ENCODE measurements around the gene NCKAP5. TPM values are rescaled to one million over a fixed set of nuclear protein-coding genes. Genes with fewer than 3 reads are reported as not detected.

The NCKAP5 gene
- total and polyA plus RNA-seq, 4 donors: 0.57 to 2.8 (median 2.4) TPM

GRCh38 chr2:133489641-133490410 is 78.4 kb downstream of the NCKAP5 start (continued):
- TF ChIP-seq MAX (IDR thresholded peaks at IDR 0.05) (peak; percentile 42), SP1 (IDR thresholded peaks at IDR 0.05) (peak; percentile 86)

- Histone ChIP-seq H3K9ac (ENCODE audit: low read depth in 1 of 2, low read length in 2 of 2) (no peak overlapping the region), H3K36me3 (ENCODE audit: control insufficient read depth in 4 of 4, insufficient read depth in 3 of 4, low read depth in 1 of 4, low read length in 3 of 4) (no peaks in the 10 kb centered on the region), H3K27me3 (ENCODE audit: control insufficient read depth in 4 of 4, insufficient read depth in 4 of 4, low read length in 3 of 4) (no peaks in the 10 kb centered on the region), H3K4me3 (ENCODE audit: low read depth in 1 of 3, low read length in 3 of 3) (no peak overlapping the region), H3K9me3 (ENCODE audit: control insufficient read depth in 4 of 4, low read length in 3 of 4) (no peaks in the 10 kb centered on the region), H3K4me1 (ENCODE audit: control insufficient read depth in 4 of 4, insufficient read depth in 4 of 4, low read length in 3 of 4) (peaks cover 2 to 28% (median 18%) of the 10 kb centered on the region in 4 donors), H3K27ac (ENCODE audit: low read depth in 1 of 2, low read length in 2 of 2) (peak overlapping the region in 1 of 2 donors; percentile 88)
- no peak for DNase-seq (ENCODE audit: low spot score)
- WGBS: 94% methylated on average over 1 of the region's 1 CpG
- TF ChIP-seq RAD21 (IDR thresholded peaks at IDR 0.05) (no peak), SP1 (IDR thresholded peaks at IDR 0.05) (no peak), HNF4A (conservative IDR thresholded peaks at IDR 0.05) (no peak)
Measured at GRCh38 chr2:133489146-133489545, 79.1 kb downstream of the NCKAP5 start.

GRCh38 chr2:133486771-133487191 is 81.5 kb downstream of the NCKAP5 start:
- Histone ChIP-seq H3K9ac (ENCODE audit: low read depth in 1 of 2, low read length in 2 of 2) (no peak overlapping the region), H3K27ac (ENCODE audit: low read depth in 1 of 2, low read length in 2 of 2) (no peak overlapping the region), H3K36me3 (ENCODE audit: control insufficient read depth in 4 of 4, insufficient read depth in 3 of 4, low read depth in 1 of 4, low read length in 3 of 4) (no peaks in the 10 kb centered on the region), H3K4me3 (ENCODE audit: low read depth in 1 of 3, low read length in 3 of 3) (no peak overlapping the region), H3K9me3 (ENCODE audit: control insufficient read depth in 4 of 4, low read length in 3 of 4) (no peaks in the 10 kb centered on the region), H3K27me3 (ENCODE audit: control insufficient read depth in 4 of 4, insufficient read depth in 4 of 4, low read length in 3 of 4) (no peaks in the 10 kb centered on the region), H3K4me1 (ENCODE audit: control insufficient read depth in 4 of 4, insufficient read depth in 4 of 4, low read length in 3 of 4) (peaks cover 2 to 25% (median 15%) of the 10 kb centered on the region in 4 donors)
- no peak for TF ChIP-seq HNF4G (IDR thresholded peaks at IDR 0.05)
- TF ChIP-seq FOXA2 (IDR thresholded peaks at IDR 0.05): no peak
- TF ChIP-seq RAD21 (IDR thresholded peaks at IDR 0.05): no peak
- TF ChIP-seq TAF1 (conservative IDR thresholded peaks at IDR 0.05): no peak
- TF ChIP-seq CTCF (IDR thresholded peaks at IDR 0.05; ENCODE audit: low read depth, low read length, missing input control): no peak
- WGBS: 66% methylated on average over 5 of the region's 5 CpGs
- no peak for DNase-seq (ENCODE audit: low spot score)

- H3K9me3 ChIP-seq (ENCODE audit: control insufficient read depth in 4 of 4, low read length in 3 of 4): no peaks in the 10 kb centered on the region
- peaks cover 2 to 24% (median 16%) of the 10 kb centered on the region in 4 donors for H3K4me1 ChIP-seq (ENCODE audit: control insufficient read depth in 4 of 4, insufficient read depth in 4 of 4, low read length in 3 of 4)
- TF ChIP-seq HNF4A (conservative IDR thresholded peaks at IDR 0.05): no peak
- TF ChIP-seq YY1 (IDR thresholded peaks at IDR 0.05): no peak
- TF ChIP-seq CTCF (IDR thresholded peaks at IDR 0.05; ENCODE audit: low read depth, low read length, missing input control): no peak
- TF ChIP-seq ATF3 (IDR thresholded peaks at IDR 0.05): no peak
- no peak for TF ChIP-seq TAF1 (conservative IDR thresholded peaks at IDR 0.05)
- 63% methylated on average over 3 of the region's 3 CpGs for WGBS
- DNase-seq (ENCODE audit: low spot score): no peak
- no peak overlapping the region for H3K9ac ChIP-seq (ENCODE audit: low read depth in 1 of 2, low read length in 2 of 2)
- no peaks in the 10 kb centered on the region for H3K36me3 ChIP-seq (ENCODE audit: control insufficient read depth in 4 of 4, insufficient read depth in 3 of 4, low read depth in 1 of 4, low read length in 3 of 4)
- H3K27ac ChIP-seq (ENCODE audit: low read depth in 1 of 2, low read length in 2 of 2): no peak overlapping the region
- no peak overlapping the region for H3K4me3 ChIP-seq (ENCODE audit: low read depth in 1 of 3, low read length in 3 of 3)
- H3K27me3 ChIP-seq (ENCODE audit: control insufficient read depth in 4 of 4, insufficient read depth in 4 of 4, low read length in 3 of 4): no peaks in the 10 kb centered on the region
Measured at GRCh38 chr2:133485868-133486267, 82.4 kb downstream of the NCKAP5 start.
